Loucy (cell line): ENCODE data around the gene BTAF1.

ENCODE experiments used
- CTCF ChIP-seq: fragments of 200-600 bp; sonication (generic); conservative IDR thresholded peaks from 2 replicates; pipeline ENCODE4 v1.5.1; 2014; ENCODE audit warnings: mild to moderate bottlenecking, antibody characterized with exemption, low read length
- EZH2phosphoT487 ChIP-seq: fragments of 200-600 bp; IDR thresholded peaks from 2 replicates; pipeline ENCODE4 v1.6.1; 2018; ENCODE audit warnings: antibody characterized with exemption, mild to moderate bottlenecking, moderate library complexity, borderline replicate concordance

GRCh38 chr10:91885362-91886079 lies 38.0 kb upstream of the BTAF1 start:
- no peak for TF ChIP-seq CTCF
- no peak for TF ChIP-seq EZH2phosphoT487
